GM12865 (cell line): ENCODE data around the gene RAD51.

Experiments
- DNase-seq: peaks from one replicate; pipeline ENCODE4 v3.0.0; 2010; ENCODE audit warnings: low read depth
- H3K4me3 ChIP-seq: 2 replicates; pipeline ENCODE4 v1.5.1; 2011; ENCODE audit warnings: mild to moderate bottlenecking, low read depth, low read length, control low read depth
- TF ChIP-seq, protein P1 (sequence below): IDR thresholded peaks from 2 replicates; pipeline ENCODE4 v1.5.1; 2011; ENCODE audit warnings: low read length, control low read depth, low read depth, inconsistent platforms; ENCODE audit not compliant: insufficient read depth; ENCODE audit errors: missing control alignments

Gene RAD51

DNA sequence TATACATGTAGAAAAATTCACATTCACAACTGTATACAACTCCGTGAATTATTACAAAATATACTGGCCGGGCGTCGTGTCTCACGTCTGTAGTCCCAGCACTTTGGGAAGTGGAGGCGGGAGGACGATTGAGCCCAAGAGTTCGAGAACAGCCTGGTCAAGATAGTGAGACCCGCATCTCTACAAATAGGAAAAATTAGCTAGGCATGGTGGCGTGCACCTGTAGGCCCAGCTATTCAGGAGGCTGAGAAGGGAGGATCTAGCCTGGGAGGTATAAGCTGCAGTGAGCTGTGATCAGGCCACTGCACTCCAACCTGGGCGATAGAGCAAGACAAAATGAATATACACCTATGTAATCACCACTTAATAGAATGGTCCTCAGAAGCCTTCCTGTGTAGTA is 1.3 kb downstream of the RAD51 start:
- TF ChIP-seq, protein P1, sequence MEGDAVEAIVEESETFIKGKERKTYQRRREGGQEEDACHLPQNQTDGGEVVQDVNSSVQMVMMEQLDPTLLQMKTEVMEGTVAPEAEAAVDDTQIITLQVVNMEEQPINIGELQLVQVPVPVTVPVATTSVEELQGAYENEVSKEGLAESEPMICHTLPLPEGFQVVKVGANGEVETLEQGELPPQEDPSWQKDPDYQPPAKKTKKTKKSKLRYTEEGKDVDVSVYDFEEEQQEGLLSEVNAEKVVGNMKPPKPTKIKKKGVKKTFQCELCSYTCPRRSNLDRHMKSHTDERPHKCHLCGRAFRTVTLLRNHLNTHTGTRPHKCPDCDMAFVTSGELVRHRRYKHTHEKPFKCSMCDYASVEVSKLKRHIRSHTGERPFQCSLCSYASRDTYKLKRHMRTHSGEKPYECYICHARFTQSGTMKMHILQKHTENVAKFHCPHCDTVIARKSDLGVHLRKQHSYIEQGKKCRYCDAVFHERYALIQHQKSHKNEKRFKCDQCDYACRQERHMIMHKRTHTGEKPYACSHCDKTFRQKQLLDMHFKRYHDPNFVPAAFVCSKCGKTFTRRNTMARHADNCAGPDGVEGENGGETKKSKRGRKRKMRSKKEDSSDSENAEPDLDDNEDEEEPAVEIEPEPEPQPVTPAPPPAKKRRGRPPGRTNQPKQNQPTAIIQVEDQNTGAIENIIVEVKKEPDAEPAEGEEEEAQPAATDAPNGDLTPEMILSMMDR: no peak
- peak; percentile 9 for DNase-seq
- peak overlapping the region; percentile 78 for H3K4me3 ChIP-seq

DNA sequence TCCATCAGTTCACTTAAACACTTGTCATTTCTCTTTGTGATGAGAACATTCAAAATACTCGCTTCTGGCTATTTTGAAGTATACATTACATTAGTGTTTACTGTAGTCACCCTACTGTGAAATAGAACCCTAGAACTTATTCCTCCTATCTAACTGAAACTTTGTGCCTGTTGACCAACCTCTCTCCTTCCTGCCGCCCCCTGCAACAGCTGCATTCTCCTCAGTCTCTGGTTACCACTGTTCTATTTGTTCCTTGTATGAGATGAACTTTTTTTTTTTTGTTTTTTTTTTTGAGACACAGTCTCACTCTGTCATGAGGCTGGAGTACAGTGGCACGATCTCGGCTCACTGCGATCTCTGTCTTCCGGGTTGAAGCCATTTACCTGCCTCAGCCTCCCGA is 2.9 kb downstream of the RAD51 start:
- no peak for DNase-seq
- TF ChIP-seq, protein P1: no peak

DNA sequence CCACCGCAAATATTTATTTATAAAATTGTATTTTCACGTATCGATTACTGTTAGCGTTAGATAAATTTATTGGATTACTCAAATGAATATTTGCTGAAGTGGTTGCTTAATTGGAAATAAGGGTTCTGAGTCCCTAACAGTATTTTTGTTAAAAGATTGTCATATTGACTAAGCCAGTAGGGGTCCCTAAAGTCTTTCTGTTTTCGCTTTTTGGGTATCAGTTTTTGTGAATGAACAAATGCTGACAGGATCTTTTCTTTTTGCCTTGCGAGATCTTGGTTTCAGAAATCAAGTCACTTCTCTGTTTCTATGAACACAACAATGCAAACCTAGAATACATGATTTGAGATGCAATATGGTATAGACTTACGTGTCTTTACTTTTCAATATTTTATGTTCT is 7.1 kb downstream of the RAD51 start:
- TF ChIP-seq, protein P1: no peak
- peak; percentile 21 for DNase-seq
- H3K4me3 ChIP-seq: no peak overlapping the region

More for the DNA sequence above, 2.9 kb downstream of the RAD51 start:
- no peak overlapping the region for H3K4me3 ChIP-seq

DNA sequence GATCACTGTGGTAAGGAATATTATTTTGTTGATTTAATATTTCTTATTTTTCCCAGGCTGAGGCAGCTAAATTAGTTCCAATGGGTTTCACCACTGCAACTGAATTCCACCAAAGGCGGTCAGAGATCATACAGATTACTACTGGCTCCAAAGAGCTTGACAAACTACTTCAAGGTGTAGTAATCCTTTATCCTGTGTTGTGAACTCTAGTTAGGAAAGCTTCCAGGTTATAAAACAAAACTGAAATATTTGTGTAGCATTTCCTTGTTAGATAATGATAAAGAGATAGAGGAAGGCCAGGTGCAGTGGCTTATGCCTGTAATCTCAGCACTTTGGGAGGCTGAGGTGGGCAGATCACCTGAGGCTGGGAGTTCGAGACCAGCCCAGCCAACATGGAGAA is 11.1 kb downstream of the RAD51 start:
- no peak overlapping the region for H3K4me3 ChIP-seq
- no peak for DNase-seq
- TF ChIP-seq, protein P1: no peak

DNA sequence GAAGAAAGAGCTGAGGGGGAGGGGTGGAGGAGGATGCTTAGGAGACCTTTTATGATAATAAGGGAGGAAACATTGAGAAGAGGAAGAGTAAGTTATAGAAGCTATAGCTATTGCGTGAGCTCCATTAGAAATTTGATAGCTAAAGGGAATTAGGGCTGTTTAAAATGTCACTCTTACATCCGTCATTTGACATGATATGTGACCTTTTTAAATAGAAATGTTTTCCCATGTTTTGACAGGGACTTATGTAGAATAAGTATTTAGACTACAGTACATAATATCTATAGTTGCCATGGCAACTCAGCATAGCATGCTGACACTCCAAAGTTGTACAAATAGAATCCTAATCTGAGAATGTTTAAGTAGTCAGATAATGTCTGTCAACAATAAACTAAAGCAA is 19.2 kb downstream of the RAD51 start:
- H3K4me3 ChIP-seq: no peak overlapping the region
- no peak for DNase-seq
- TF ChIP-seq, protein P1: no peak

DNA sequence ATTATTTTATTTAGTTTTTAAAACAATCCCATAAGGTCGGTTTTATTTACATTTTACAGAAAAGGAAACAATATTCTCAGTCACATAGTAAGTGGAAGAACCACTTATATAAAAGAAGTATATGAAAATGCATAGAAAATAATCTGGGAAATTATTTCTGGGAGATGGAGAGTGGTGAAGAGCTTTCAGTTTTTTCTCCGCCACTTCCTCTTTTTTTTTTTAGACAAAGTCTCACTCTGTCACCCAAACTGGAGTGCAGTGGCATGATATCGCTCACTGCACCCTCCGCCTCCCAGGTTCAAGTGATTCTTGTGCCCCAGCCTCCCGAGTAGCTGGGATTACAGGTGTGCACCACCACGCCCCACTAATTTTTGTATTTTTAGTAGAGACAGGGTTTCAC is 21.2 kb downstream of the RAD51 start:
- no peak for DNase-seq
- TF ChIP-seq, protein P1: no peak
- no peak overlapping the region for H3K4me3 ChIP-seq

DNA sequence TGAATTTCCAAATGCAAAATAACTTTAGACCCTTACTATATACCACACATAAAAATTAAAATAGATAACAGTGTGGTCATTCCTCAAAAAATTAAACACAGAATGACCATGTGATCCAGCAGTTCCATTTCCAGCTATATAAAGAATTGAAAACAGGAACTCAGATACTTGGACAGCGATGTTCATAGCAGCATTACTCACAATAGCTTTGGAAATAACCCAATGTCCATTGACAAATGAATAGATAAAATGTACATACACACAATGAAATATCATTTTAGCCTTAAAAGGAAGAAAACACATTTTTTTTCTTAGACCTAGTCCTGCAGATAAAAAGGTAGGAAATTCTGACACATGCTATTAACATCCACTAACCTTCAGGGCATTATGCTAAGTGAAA is 26.7 kb downstream of the RAD51 start:
- no peak overlapping the region for H3K4me3 ChIP-seq
- TF ChIP-seq, protein P1: no peak
- no peak for DNase-seq
